H1 (cell line): ENCODE results near the gene NLRC3.

Experiments
- TAF1 ChIP-seq: IDR thresholded peaks from 2 replicates; pipeline ENCODE4 v1.6.1; 2011; ENCODE audit warnings: mild to moderate bottlenecking, low read depth, low read length
- TF ChIP-seq, protein P1 (sequence below), 3 experiments: IDR thresholded peaks; 1 replicate in 2 of 3; 2 replicates in 1 of 3; pipeline versions ENCODE4 v1.5.1 to v1.6.1; 2011; ENCODE audit warnings: low read length in 3 of 3, mild to moderate bottlenecking in 3 of 3, inconsistent platforms in 2 of 3, low read depth in 1 of 3, moderate library complexity in 1 of 3; ENCODE audit not compliant: insufficient read depth in 1 of 3; ENCODE audit errors: control extremely low read depth in 1 of 3

DNA sequence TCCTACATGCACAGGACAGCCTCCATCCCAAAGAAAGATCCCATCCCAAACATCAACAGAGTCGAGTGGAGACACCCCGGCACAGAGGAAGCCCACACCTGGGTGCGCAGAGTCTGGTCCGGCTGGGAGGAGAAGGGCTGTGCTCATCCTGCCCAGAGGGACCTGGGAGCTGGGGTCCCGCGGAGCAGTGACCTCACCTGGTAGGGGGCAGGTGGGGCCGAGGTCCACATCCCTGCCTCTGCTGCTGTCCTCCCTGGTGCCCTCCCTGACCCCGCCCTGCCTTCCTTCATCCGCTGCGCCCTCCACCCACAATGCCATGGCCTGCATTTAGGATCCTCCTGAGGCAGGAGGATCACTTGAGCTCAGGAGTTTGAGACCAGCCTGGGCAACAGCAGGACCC is 84.8 kb downstream of the NLRC3 start:
- TF ChIP-seq TAF1: no peak
- TF ChIP-seq, protein P1, sequence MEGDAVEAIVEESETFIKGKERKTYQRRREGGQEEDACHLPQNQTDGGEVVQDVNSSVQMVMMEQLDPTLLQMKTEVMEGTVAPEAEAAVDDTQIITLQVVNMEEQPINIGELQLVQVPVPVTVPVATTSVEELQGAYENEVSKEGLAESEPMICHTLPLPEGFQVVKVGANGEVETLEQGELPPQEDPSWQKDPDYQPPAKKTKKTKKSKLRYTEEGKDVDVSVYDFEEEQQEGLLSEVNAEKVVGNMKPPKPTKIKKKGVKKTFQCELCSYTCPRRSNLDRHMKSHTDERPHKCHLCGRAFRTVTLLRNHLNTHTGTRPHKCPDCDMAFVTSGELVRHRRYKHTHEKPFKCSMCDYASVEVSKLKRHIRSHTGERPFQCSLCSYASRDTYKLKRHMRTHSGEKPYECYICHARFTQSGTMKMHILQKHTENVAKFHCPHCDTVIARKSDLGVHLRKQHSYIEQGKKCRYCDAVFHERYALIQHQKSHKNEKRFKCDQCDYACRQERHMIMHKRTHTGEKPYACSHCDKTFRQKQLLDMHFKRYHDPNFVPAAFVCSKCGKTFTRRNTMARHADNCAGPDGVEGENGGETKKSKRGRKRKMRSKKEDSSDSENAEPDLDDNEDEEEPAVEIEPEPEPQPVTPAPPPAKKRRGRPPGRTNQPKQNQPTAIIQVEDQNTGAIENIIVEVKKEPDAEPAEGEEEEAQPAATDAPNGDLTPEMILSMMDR (IDR thresholded peaks at IDR 0.05; ENCODE audit: control extremely low read depth in 1 of 3, insufficient read depth in 1 of 3, low read depth in 1 of 3, low read length in 3 of 3): no peak
